HEK293 (cell line): ENCODE measurements around the gene SLC11A2.

Experiments
- CTCF ChIA-PET: fragments of 350-600 bp; formaldehyde crosslinking; extraction: SDS; loops from one replicate; lab custom pipeline; 2021; ENCODE audit warnings: antibody characterized with exemption; lab: Yijun Ruan, JAX
- POLR2A ChIA-PET: fragments of 300-600 bp; formaldehyde crosslinking; extraction: SDS; loops from one replicate; lab custom pipeline; 2020; ENCODE audit warnings: antibody characterized with exemption, inconsistent platforms; lab: Yijun Ruan, JAX
- H3K27ac ChIP-seq: fragments of 200-500 bp; sonication (Bioruptor generic); 2 replicates; pipeline ENCODE4 v1.5.1; 2014; ENCODE audit warnings: low read depth, low read length, control low read depth, inconsistent platforms; ENCODE audit errors: extremely low read depth
- H3K36me3 ChIP-seq, 2 experiments: fragments of 200-500 bp in 1 of 2; sonication (Bioruptor generic) in 1 of 2; 1 replicate in 1 of 2; 2 replicates in 1 of 2; pipeline ENCODE4 v1.5.1; 2014 to 2017; ENCODE audit warnings: inconsistent platforms in 2 of 2, low read length in 2 of 2; ENCODE audit not compliant: control insufficient read depth in 2 of 2, insufficient read depth in 1 of 2
- H3K4me1 ChIP-seq: fragments of 200-500 bp; sonication (Bioruptor generic); 2 replicates; pipeline ENCODE4 v1.5.1; 2014; ENCODE audit warnings: mild to moderate bottlenecking, low read length, inconsistent platforms; ENCODE audit not compliant: control insufficient read depth, insufficient read depth
- H3K4me3 ChIP-seq: 2 replicates; pipeline ENCODE4 v1.5.1; 2011; ENCODE audit warnings: low read depth, mild to moderate bottlenecking, control low read depth, low read length, moderate library complexity
- H3K9me3 ChIP-seq: fragments of 200-500 bp; sonication (Bioruptor generic); 2 replicates; pipeline ENCODE4 v1.5.1; 2014; ENCODE audit warnings: low read depth, low read length, inconsistent platforms; ENCODE audit not compliant: control insufficient read depth, insufficient read depth
- GFI1B ChIP-seq: fragments of 450-650 bp; formaldehyde crosslinking; IDR thresholded peaks from 2 replicates; pipeline ENCODE4 v1.5.1; 2016; ENCODE audit warnings: missing biosample characterization, missing genetic modification characterization
- GLI2 ChIP-seq: fragments of 450-650 bp; formaldehyde crosslinking; IDR thresholded peaks from 2 replicates; pipeline ENCODE4; 2017; ENCODE audit warnings: missing biosample characterization, missing genetic modification characterization, low read depth, borderline replicate concordance
- GLIS2 ChIP-seq: fragments of 450-650 bp; formaldehyde crosslinking; IDR thresholded peaks from 2 replicates; pipeline ENCODE4 v1.5.1; 2016; ENCODE audit warnings: missing biosample characterization, missing genetic modification characterization
- IKZF3 ChIP-seq: fragments of 450-650 bp; IDR thresholded peaks from 2 replicates; pipeline ENCODE4 v1.5.0; 2018; ENCODE audit warnings: missing biosample characterization, mild to moderate bottlenecking, missing genetic modification characterization, moderate library complexity
- KLF8 ChIP-seq: fragments of 450-650 bp; formaldehyde crosslinking; IDR thresholded peaks from 2 replicates; pipeline ENCODE4 v1.5.1; 2016; ENCODE audit warnings: missing biosample characterization, missing genetic modification characterization
- SALL2 ChIP-seq: fragments of 450-650 bp; formaldehyde crosslinking; IDR thresholded peaks from 2 replicates; pipeline ENCODE4 v1.5.0; 2017; ENCODE audit warnings: missing biosample characterization, mild to moderate bottlenecking, missing genetic modification characterization, borderline replicate concordance
- SETDB1 ChIP-seq: IDR thresholded peaks from one replicate; pipeline ENCODE4 v1.6.1; 2017; ENCODE audit warnings: mild to moderate bottlenecking, low read length, moderate library complexity, mixed read lengths; ENCODE audit not compliant: insufficient read length
- YY1 ChIP-seq: fragments of 450-650 bp; formaldehyde crosslinking; IDR thresholded peaks from 2 replicates; pipeline ENCODE4 v1.5.1; 2018; ENCODE audit warnings: missing biosample characterization, missing genetic modification characterization
- ZBTB21 ChIP-seq: fragments of 450-650 bp; formaldehyde crosslinking; IDR thresholded peaks from 2 replicates; pipeline ENCODE4 v1.5.1; 2017; ENCODE audit warnings: missing biosample characterization, missing genetic modification characterization
- ZBTB8A ChIP-seq: fragments of 450-650 bp; formaldehyde crosslinking; IDR thresholded peaks from 2 replicates; pipeline ENCODE4 v1.5.1; 2016; ENCODE audit warnings: missing biosample characterization, missing genetic modification characterization
- ZIC2 ChIP-seq: fragments of 450-650 bp; formaldehyde crosslinking; IDR thresholded peaks from 2 replicates; pipeline ENCODE4 v1.5.1; 2016; ENCODE audit warnings: missing biosample characterization, missing genetic modification characterization
- ZNF112 ChIP-seq: fragments of 450-650 bp; formaldehyde crosslinking; IDR thresholded peaks from 2 replicates; pipeline ENCODE4 v1.5.0; 2017; ENCODE audit warnings: missing biosample characterization, missing genetic modification characterization
- ZNF155 ChIP-seq: fragments of 450-650 bp; formaldehyde crosslinking; IDR thresholded peaks from 2 replicates; pipeline ENCODE4 v1.5.1; 2016; ENCODE audit warnings: missing biosample characterization, missing genetic modification characterization
- ZNF157 ChIP-seq: fragments of 450-650 bp; formaldehyde crosslinking; IDR thresholded peaks from 2 replicates; pipeline ENCODE4 v1.5.1; 2016; ENCODE audit warnings: missing biosample characterization, missing genetic modification characterization
- ZNF169 ChIP-seq: fragments of 450-650 bp; formaldehyde crosslinking; IDR thresholded peaks from 2 replicates; pipeline ENCODE4 v1.5.1; 2016; ENCODE audit warnings: missing biosample characterization, missing genetic modification characterization
- ZNF174 ChIP-seq: fragments of 450-650 bp; formaldehyde crosslinking; IDR thresholded peaks from 2 replicates; pipeline ENCODE4 v1.5.0; 2017; ENCODE audit warnings: missing biosample characterization, mild to moderate bottlenecking, missing genetic modification characterization
- ZNF202 ChIP-seq: fragments of 450-650 bp; formaldehyde crosslinking; IDR thresholded peaks from 2 replicates; pipeline ENCODE4 v1.5.1; 2016; ENCODE audit warnings: missing biosample characterization, missing genetic modification characterization, borderline replicate concordance
- ZNF292 ChIP-seq: fragments of 450-650 bp; formaldehyde crosslinking; IDR thresholded peaks from 2 replicates; pipeline ENCODE4 v1.5.1; 2016; ENCODE audit warnings: low read depth, missing biosample characterization, missing genetic modification characterization, borderline replicate concordance
- ZNF335 ChIP-seq: fragments of 450-650 bp; formaldehyde crosslinking; conservative IDR thresholded peaks from 2 replicates; pipeline ENCODE4 v1.5.1; 2016; ENCODE audit warnings: missing biosample characterization, missing genetic modification characterization
- ZNF48 ChIP-seq: fragments of 450-650 bp; formaldehyde crosslinking; IDR thresholded peaks from 2 replicates; pipeline ENCODE4 v1.5.1; 2016; ENCODE audit warnings: missing biosample characterization, missing genetic modification characterization
- ZNF560 ChIP-seq: fragments of 450-650 bp; formaldehyde crosslinking; IDR thresholded peaks from 2 replicates; pipeline ENCODE4 v1.5.1; 2017; ENCODE audit warnings: missing biosample characterization, missing genetic modification characterization, borderline replicate concordance
- ZNF585B ChIP-seq: fragments of 450-650 bp; formaldehyde crosslinking; IDR thresholded peaks from 2 replicates; pipeline ENCODE4 v1.5.1; 2016; ENCODE audit warnings: missing biosample characterization, missing genetic modification characterization
- ZNF600 ChIP-seq: fragments of 450-650 bp; formaldehyde crosslinking; IDR thresholded peaks from 2 replicates; pipeline ENCODE4 v1.5.1; 2016; ENCODE audit warnings: missing biosample characterization, missing genetic modification characterization
- ZNF610 ChIP-seq: fragments of 450-650 bp; formaldehyde crosslinking; IDR thresholded peaks from 2 replicates; pipeline ENCODE4 v1.5.1; 2016; ENCODE audit warnings: missing biosample characterization, missing genetic modification characterization, borderline replicate concordance
- ZSCAN30 ChIP-seq: fragments of 450-650 bp; IDR thresholded peaks from 2 replicates; pipeline ENCODE4 v1.5.1; 2018; ENCODE audit warnings: missing biosample characterization, mild to moderate bottlenecking, missing genetic modification characterization, moderate library complexity
- ZXDB ChIP-seq: fragments of 450-650 bp; formaldehyde crosslinking; IDR thresholded peaks from 2 replicates; pipeline ENCODE4 v1.5.1; 2016; ENCODE audit warnings: missing biosample characterization, missing genetic modification characterization
- TF ChIP-seq, protein P1 (sequence below): fragments of 450-650 bp; formaldehyde crosslinking; IDR thresholded peaks from 2 replicates; pipeline ENCODE4 v1.5.1; 2016; ENCODE audit warnings: missing biosample characterization, missing genetic modification characterization
- TF ChIP-seq, protein P2 (sequence below): fragments of 450-650 bp; formaldehyde crosslinking; IDR thresholded peaks from 2 replicates; pipeline ENCODE4 v1.5.1; 2016; ENCODE audit warnings: missing biosample characterization, missing genetic modification characterization
- TF ChIP-seq, protein P3 (sequence below): fragments of 450-650 bp; formaldehyde crosslinking; IDR thresholded peaks from 2 replicates; pipeline ENCODE4 v1.5.1; 2016; ENCODE audit warnings: missing biosample characterization, missing genetic modification characterization
- TF ChIP-seq, protein P4 (sequence below): fragments of 450-650 bp; formaldehyde crosslinking; IDR thresholded peaks from 2 replicates; pipeline ENCODE4 v1.5.1; 2016; ENCODE audit warnings: missing biosample characterization, missing genetic modification characterization
- TF ChIP-seq, protein P5 (sequence below): fragments of 450-650 bp; formaldehyde crosslinking; IDR thresholded peaks from 2 replicates; pipeline ENCODE4 v1.5.1; 2016; ENCODE audit warnings: missing biosample characterization, missing genetic modification characterization

SLC11A2 gene

DNA sequence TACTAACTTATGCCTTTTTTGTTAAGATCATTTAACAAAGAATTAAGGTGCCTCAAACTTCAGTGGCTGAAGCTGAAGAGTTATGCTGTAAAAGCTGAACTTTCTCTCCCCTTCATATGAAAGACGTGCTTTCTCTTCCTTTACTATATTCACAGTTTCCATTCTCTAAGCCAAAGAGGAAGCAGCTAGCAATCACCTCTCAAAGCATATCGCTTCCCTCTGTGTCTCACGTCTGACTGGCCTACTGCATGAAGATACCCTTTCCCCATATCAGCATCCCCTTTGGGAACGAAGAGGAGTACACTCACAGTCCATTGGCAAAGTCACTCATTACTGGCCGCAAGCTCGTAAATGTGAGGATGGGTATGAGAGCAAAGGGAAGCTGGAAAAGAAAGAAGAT, 34.9 kb downstream of the SLC11A2 start (continued):
- TF ChIP-seq, protein P1, sequence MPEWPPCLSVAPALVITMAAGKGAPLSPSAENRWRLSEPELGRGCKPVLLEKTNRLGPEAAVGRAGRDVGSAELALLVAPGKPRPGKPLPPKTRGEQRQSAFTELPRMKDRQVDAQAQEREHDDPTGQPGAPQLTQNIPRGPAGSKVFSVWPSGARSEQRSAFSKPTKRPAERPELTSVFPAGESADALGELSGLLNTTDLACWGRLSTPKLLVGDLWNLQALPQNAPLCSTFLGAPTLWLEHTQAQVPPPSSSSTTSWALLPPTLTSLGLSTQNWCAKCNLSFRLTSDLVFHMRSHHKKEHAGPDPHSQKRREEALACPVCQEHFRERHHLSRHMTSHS (tag by site-specific recombination): no peak
- TF ChIP-seq ZNF292 (tag by site-specific recombination) (no peak), ZBTB8A (tag by site-specific recombination) (no peak), ZNF48 (tag by site-specific recombination) (no peak), GLI2 (tag by site-specific recombination) (no peak), ZSCAN30 (no peak), IKZF3 (no peak), KLF8 (tag by site-specific recombination) (no peak)
- TF ChIP-seq, protein P2, sequence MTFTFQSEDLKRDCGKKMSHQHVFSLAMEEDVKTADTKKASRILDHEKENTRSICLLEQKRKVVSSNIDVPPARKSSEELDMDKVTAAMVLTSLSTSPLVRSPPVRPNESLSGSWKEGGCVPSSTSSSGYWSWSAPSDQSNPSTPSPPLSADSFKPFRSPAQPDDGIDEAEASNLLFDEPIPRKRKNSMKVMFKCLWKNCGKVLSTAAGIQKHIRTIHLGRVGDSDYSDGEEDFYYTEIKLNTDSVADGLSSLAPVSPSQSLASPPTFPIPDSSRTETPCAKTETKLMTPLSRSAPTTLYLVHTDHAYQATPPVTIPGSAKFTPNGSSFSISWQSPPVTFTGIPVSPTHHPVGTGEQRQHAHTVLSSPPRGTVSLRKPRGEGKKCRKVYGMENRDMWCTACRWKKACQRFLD (tag by site-specific recombination): no peak
- TF ChIP-seq, protein P3, sequence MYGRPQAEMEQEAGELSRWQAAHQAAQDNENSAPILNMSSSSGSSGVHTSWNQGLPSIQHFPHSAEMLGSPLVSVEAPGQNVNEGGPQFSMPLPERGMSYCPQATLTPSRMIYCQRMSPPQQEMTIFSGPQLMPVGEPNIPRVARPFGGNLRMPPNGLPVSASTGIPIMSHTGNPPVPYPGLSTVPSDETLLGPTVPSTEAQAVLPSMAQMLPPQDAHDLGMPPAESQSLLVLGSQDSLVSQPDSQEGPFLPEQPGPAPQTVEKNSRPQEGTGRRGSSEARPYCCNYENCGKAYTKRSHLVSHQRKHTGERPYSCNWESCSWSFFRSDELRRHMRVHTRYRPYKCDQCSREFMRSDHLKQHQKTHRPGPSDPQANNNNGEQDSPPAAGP: no peak
- TF ChIP-seq, protein P4, sequence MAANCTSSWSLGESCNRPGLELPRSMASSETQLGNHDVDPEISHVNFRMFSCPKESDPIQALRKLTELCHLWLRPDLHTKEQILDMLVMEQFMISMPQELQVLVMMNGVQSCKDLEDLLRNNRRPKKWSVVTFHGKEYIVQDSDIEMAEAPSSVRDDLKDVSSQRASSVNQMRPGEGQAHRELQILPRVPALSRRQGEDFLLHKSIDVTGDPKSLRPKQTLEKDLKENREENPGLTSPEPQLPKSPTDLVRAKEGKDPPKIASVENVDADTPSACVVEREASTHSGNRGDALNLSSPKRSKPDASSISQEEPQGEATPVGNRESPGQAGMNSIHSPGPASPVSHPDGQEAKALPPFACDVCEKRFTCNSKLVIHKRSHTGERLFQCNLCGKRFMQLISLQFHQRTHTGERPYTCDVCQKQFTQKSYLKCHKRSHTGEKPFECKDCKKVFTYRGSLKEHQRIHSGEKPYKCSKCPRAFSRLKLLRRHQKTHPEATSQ (tag by site-specific recombination): no peak

DNA sequence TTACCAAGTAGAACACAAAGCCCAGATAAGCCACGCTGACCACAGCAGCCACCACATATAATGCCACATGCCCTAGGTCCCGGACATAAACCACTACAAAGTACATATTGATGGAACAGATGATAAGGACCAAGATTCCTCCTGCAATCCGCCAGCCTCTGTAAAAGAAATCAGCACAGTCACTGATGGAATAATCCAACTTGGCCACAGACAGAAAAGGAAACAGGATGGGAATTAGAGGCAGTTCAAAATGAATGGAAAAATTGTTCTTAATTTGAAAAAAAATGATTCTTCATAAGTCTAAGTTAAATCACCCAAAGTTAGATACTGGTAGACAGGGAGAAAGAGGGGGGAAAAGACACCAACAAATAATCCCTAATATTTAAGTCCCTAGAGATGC, 35.4 kb downstream of the SLC11A2 start:
- CTCF ChIA-PET: interaction anchor here (1.9 kb wide), 1 partner anchor 165 kb away, joined by 8 read pairs; no protein-coding TSS in a partner anchor

DNA sequence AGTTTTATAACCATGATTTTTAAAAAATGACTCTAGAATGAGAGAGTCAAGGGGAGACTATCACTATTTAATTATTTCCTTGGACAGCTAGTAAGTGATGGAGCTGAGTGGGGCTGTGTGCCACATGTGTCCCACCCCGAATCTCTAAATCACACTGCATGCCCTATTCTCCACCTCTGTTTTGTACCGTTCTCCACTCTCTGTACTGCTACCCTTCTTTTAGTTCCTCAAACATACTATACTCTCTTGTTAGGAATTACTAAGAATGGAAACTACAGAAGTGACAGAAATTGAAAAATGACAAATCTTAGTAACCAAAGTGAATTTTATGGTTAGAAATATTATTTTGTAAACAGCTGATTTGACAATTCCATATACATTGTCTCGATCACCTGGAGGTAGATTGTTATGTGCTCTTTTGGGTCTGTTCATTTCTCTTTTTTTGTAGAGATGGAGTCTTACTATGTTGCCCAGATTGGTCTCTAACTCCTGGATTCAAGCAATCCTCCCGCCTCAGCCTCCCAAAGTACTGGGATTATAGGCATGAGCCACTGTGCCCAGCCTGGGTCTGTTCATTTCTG, 35.9 kb downstream of the SLC11A2 start:
- no peak overlapping the region for H3K4me3 ChIP-seq
- ChIA-PET CTCF (interaction anchor here (1.2 to 1.9 kb wide), 4 partner anchors 11 to 340 kb away, joined by 3 to 8 read pairs (median 3); no protein-coding TSS in a partner anchor), POLR2A (no interaction called here)
- no peak overlapping the region for H3K27ac ChIP-seq
- H3K9me3 ChIP-seq: no peaks in the 10 kb centered on the region
- TF ChIP-seq, protein P5, sequence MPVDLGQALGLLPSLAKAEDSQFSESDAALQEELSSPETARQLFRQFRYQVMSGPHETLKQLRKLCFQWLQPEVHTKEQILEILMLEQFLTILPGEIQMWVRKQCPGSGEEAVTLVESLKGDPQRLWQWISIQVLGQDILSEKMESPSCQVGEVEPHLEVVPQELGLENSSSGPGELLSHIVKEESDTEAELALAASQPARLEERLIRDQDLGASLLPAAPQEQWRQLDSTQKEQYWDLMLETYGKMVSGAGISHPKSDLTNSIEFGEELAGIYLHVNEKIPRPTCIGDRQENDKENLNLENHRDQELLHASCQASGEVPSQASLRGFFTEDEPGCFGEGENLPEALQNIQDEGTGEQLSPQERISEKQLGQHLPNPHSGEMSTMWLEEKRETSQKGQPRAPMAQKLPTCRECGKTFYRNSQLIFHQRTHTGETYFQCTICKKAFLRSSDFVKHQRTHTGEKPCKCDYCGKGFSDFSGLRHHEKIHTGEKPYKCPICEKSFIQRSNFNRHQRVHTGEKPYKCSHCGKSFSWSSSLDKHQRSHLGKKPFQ: no peak
- TF ChIP-seq ZNF335 (tag by site-specific recombination) (no peak), ZBTB8A (tag by site-specific recombination) (no peak), ZNF610 (tag by site-specific recombination) (no peak)
- H3K36me3 ChIP-seq: peaks cover 45 to 84% of the 10 kb centered on the region in 2 experiments
- H3K4me1 ChIP-seq: no peaks in the 10 kb centered on the region

More for the DNA sequence above, 35.4 kb downstream of the SLC11A2 start:
- no peak overlapping the region for H3K4me3 ChIP-seq
- no peaks in the 10 kb centered on the region for H3K9me3 ChIP-seq
- no peaks in the 10 kb centered on the region for H3K4me1 ChIP-seq
- peaks cover 45 to 90% of the 10 kb centered on the region in 2 experiments for H3K36me3 ChIP-seq
- TF ChIP-seq IKZF3 (no peak), SETDB1 (no peak), ZNF202 (no peak), ZIC2 (tag by site-specific recombination) (no peak), ZNF174 (tag by site-specific recombination) (no peak), ZBTB21 (tag by site-specific recombination) (no peak), ZNF157 (no peak), ZNF600 (tag by site-specific recombination) (no peak), ZNF560 (no peak), ZNF585B (tag by site-specific recombination) (no peak), YY1 (tag by site-specific recombination) (no peak), ZNF112 (tag by site-specific recombination) (no peak), SALL2 (tag by site-specific recombination) (no peak), ZBTB8A (tag by site-specific recombination) (no peak), ZNF155 (tag by site-specific recombination) (no peak), ZXDB (tag by site-specific recombination) (no peak), ZNF169 (no peak), GFI1B (tag by site-specific recombination) (no peak), GLIS2 (tag by site-specific recombination) (no peak)
- no peak overlapping the region for H3K27ac ChIP-seq
- POLR2A ChIA-PET: no interaction called here
